22Rv1 (cell line): ENCODE results near the gene GABRG3.

Source experiments
- CTCF ChIP-seq: fragments of 450-650 bp; IDR thresholded peaks from 2 replicates; pipeline ENCODE4 v1.5.1; 2017; ENCODE audit warnings: mild to moderate bottlenecking
- ZFX ChIP-seq: fragments of 450-650 bp; IDR thresholded peaks from 2 replicates; pipeline ENCODE4 v1.6.1; 2017; ENCODE audit warnings: antibody characterized with exemption, borderline replicate concordance

DNA sequence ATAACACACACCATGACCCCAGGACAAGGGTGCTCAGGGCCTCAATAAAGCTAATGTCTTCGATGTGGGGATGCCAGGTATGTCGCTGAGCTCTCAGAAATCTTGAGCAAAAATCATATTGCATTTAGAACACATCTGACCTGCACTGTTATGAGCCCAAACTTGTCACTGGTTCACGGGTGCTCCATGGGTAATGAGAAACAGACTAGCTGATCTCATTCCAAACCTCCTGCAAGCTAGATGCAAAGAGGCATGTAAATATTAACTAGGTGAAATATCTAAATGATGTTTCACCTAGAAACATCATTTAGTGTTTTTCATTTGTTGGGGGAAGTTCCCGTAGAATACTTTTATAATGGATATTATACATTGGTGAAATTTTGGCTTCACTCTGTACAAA lies 578.8 kb downstream of the GABRG3 start:
- TF ChIP-seq CTCF = no peak
- no peak for TF ChIP-seq ZFX
